Mesenchymal stem cell (in vitro differentiated cells and primary cell): ENCODE measurements around the gene SNX3.

ENCODE experiments used
- DNase-seq: peaks from one replicate; pipeline ENCODE4 v3.0.0-alpha.2; 2013
- H2AFZ ChIP-seq: one replicate; pipeline ENCODE4 v1.6.1; 2013; ENCODE audit warnings: low read depth, mild to moderate bottlenecking, control low read depth, inconsistent platforms, low read length, moderate library complexity
- H2AK5ac ChIP-seq: 2 replicates; pipeline ENCODE4 v1.6.1; 2013; ENCODE audit warnings: low read length, moderate library complexity, mild to moderate bottlenecking, inconsistent platforms; ENCODE audit not compliant: severe bottlenecking
- H2BK120ac ChIP-seq: one replicate; pipeline ENCODE4 v1.6.1; 2013; ENCODE audit warnings: low read depth, mild to moderate bottlenecking, inconsistent platforms, low read length, moderate library complexity
- H2BK12ac ChIP-seq, 2 experiments: one replicate each; pipeline ENCODE4 v1.6.1; 2013; ENCODE audit warnings: inconsistent platforms in 2 of 2, low read length in 2 of 2, mild to moderate bottlenecking in 2 of 2, moderate library complexity in 2 of 2, control low read depth in 1 of 2
- H2BK15ac ChIP-seq: one replicate; pipeline ENCODE4 v1.6.1; 2013; ENCODE audit warnings: mild to moderate bottlenecking, low read depth, inconsistent platforms; ENCODE audit not compliant: poor library complexity, severe bottlenecking
- H2BK5ac ChIP-seq: 2 replicates; pipeline ENCODE4 v1.6.1; 2013; ENCODE audit warnings: low read depth, mild to moderate bottlenecking, low read length, control low read depth, inconsistent platforms; ENCODE audit not compliant: poor library complexity, severe bottlenecking
- H3K14ac ChIP-seq, 2 experiments: one replicate each; pipeline ENCODE4 v1.6.1; 2013; ENCODE audit warnings: inconsistent platforms in 2 of 2, low read length in 2 of 2, control low read depth in 1 of 2, mild to moderate bottlenecking in 1 of 2, moderate library complexity in 1 of 2
- H3K18ac ChIP-seq, 2 experiments: one replicate each; pipeline ENCODE4 v1.6.1; 2013; ENCODE audit warnings: inconsistent platforms in 2 of 2, low read length in 2 of 2, control low read depth in 1 of 2, low read depth in 1 of 2, mild to moderate bottlenecking in 1 of 2
- H3K23ac ChIP-seq, 2 experiments: one replicate each; pipeline ENCODE4 v1.6.1; 2013; ENCODE audit warnings: inconsistent platforms in 2 of 2, low read length in 2 of 2, mild to moderate bottlenecking in 2 of 2, moderate library complexity in 2 of 2, control low read depth in 1 of 2
- H3K27ac ChIP-seq: 2 replicates; pipeline ENCODE4 v1.5.1; 2013; ENCODE audit warnings: mild to moderate bottlenecking, moderate library complexity, low read length, control low read depth, inconsistent platforms; ENCODE audit not compliant: poor library complexity, severe bottlenecking
- H3K27me3 ChIP-seq, 2 experiments: 2 replicates each; pipeline versions ENCODE4 v1.6.1 to v1.7.0; 2013; ENCODE audit warnings: low read length in 2 of 2, mild to moderate bottlenecking in 2 of 2, moderate library complexity in 2 of 2, control low read depth in 1 of 2, inconsistent platforms in 1 of 2; ENCODE audit not compliant: control insufficient read depth in 1 of 2, insufficient read depth in 1 of 2
- H3K36me3 ChIP-seq, 2 experiments: 2 replicates each; pipeline versions ENCODE4 v1.6.1 to v1.7.0; 2013; ENCODE audit warnings: low read length in 2 of 2, control low read depth in 1 of 2, inconsistent platforms in 1 of 2, low read depth in 1 of 2, mild to moderate bottlenecking in 1 of 2; ENCODE audit not compliant: insufficient read depth in 2 of 2, control insufficient read depth in 1 of 2
- H3K4ac ChIP-seq, 2 experiments: one replicate each; pipeline ENCODE4 v1.6.1; 2013; ENCODE audit warnings: inconsistent platforms in 2 of 2, low read length in 2 of 2, mild to moderate bottlenecking in 2 of 2, moderate library complexity in 2 of 2, control low read depth in 1 of 2, low read depth in 1 of 2
- H3K4me1 ChIP-seq: 2 replicates; pipeline ENCODE4 v1.6.1; 2013; ENCODE audit warnings: low read depth, low read length, control low read depth; ENCODE audit not compliant: control insufficient read depth, insufficient read depth
- H3K4me2 ChIP-seq: 2 replicates; pipeline ENCODE4 v1.6.1; 2013; ENCODE audit warnings: low read length, mild to moderate bottlenecking, inconsistent platforms; ENCODE audit not compliant: poor library complexity, severe bottlenecking
- H3K4me3 ChIP-seq, 2 experiments: 2 replicates each; pipeline versions ENCODE4 v1.5.1 to v1.7.0; 2013; ENCODE audit warnings: low read length in 2 of 2, mild to moderate bottlenecking in 2 of 2, control low read depth in 1 of 2, low read depth in 1 of 2; ENCODE audit not compliant: insufficient read depth in 1 of 2
- H3K79me1 ChIP-seq: replicated peaks from 2 replicates; pipeline ENCODE4 v1.6.1; 2013; ENCODE audit warnings: mild to moderate bottlenecking, control low read depth, low read length, inconsistent platforms; ENCODE audit not compliant: poor library complexity, severe bottlenecking
- H3K9ac ChIP-seq: 2 replicates; pipeline ENCODE4 v1.7.0; 2013; ENCODE audit warnings: mild to moderate bottlenecking, low read length, moderate library complexity
- H3K9me3 ChIP-seq: 2 replicates; pipeline ENCODE4 v1.7.0; 2013; ENCODE audit warnings: mild to moderate bottlenecking, low read length; ENCODE audit not compliant: control insufficient read depth
- H4K8ac ChIP-seq: one replicate; pipeline ENCODE4 v1.6.1; 2013; ENCODE audit warnings: inconsistent platforms, mild to moderate bottlenecking, low read length, moderate library complexity
- H4K91ac ChIP-seq: one replicate; pipeline ENCODE4 v1.6.1; 2013; ENCODE audit warnings: mild to moderate bottlenecking, low read length, inconsistent platforms
- WGBS: methylation state at CpG from one replicate; pipeline ENCODE4 v1.1.7; 2013; ENCODE audit warnings: mixed read lengths; 5-methylcytosine and 5-hydroxymethylcytosine counted together

The SNX3 gene

GRCh38 chr6:108170332-108171290 is 90.2 kb downstream of the SNX3 start:
- Histone ChIP-seq H3K36me3 (no peaks in the 10 kb centered on the region), H4K8ac (no peak overlapping the region), H4K91ac (no peak overlapping the region), H3K27me3 (peaks cover 93 to 100% of the 10 kb centered on the region in 2 experiments), H2BK12ac (no peak overlapping the region), H3K4me2 (peak overlapping the region; percentile 44), H3K27ac (no peak overlapping the region), H3K18ac (no peak overlapping the region), H3K79me1 (no peaks in the 10 kb centered on the region), H2BK5ac (no peak overlapping the region), H3K4ac (no peak overlapping the region), H3K23ac (no peak overlapping the region), H2BK15ac (no peak overlapping the region), H3K4me1 (peaks cover 48% of the 10 kb centered on the region), H2BK120ac (no peak overlapping the region), H3K9me3 (peaks cover 13% of the 10 kb centered on the region), H2AFZ (no peak overlapping the region), H3K14ac (no peak overlapping the region), H2AK5ac (no peak overlapping the region), H3K9ac (no peak overlapping the region), H3K4me3 (no peak overlapping the region)
- 3% methylated on average over 29 of the region's 31 CpGs for WGBS
- DNase-seq: no peak

- no peak overlapping the region for H2AFZ ChIP-seq
- no peak overlapping the region for H3K23ac ChIP-seq
- H4K8ac ChIP-seq: no peak overlapping the region
- peaks cover 93 to 100% of the 10 kb centered on the region in 2 experiments for H3K27me3 ChIP-seq
- no peak for DNase-seq
- H3K36me3 ChIP-seq: no peaks in the 10 kb centered on the region
- no peak overlapping the region for H3K9ac ChIP-seq
- no peak overlapping the region for H3K18ac ChIP-seq
- no peak overlapping the region for H3K4me2 ChIP-seq
- H4K91ac ChIP-seq: no peak overlapping the region
- no peaks in the 10 kb centered on the region for H3K79me1 ChIP-seq
- no peak overlapping the region for H3K14ac ChIP-seq
- peaks cover 50% of the 10 kb centered on the region for H3K4me1 ChIP-seq
- no peak overlapping the region for H2BK12ac ChIP-seq
- no peak overlapping the region for H3K4me3 ChIP-seq
- H2BK120ac ChIP-seq: no peak overlapping the region
- 4% methylated on average over 43 of the region's 55 CpGs for WGBS
- no peak overlapping the region for H2AK5ac ChIP-seq
- H3K27ac ChIP-seq: no peak overlapping the region
- peaks cover 11% of the 10 kb centered on the region for H3K9me3 ChIP-seq
- H2BK15ac ChIP-seq: no peak overlapping the region
- no peak overlapping the region for H3K4ac ChIP-seq
- H2BK5ac ChIP-seq: no peak overlapping the region
Observed at GRCh38 chr6:108169464-108170331, 91.1 kb downstream of the SNX3 start.

GRCh38 chr6:108168501-108169463 is 92.1 kb downstream of the SNX3 start:
- H3K4me1 ChIP-seq: peaks cover 47% of the 10 kb centered on the region
- no peak overlapping the region for H2AFZ ChIP-seq
- no peaks in the 10 kb centered on the region for H3K36me3 ChIP-seq
- H3K9me3 ChIP-seq: peaks cover 10% of the 10 kb centered on the region
- no peak overlapping the region for H3K27ac ChIP-seq
- peak overlapping the region; percentile 57 for H3K4me2 ChIP-seq
- H3K79me1 ChIP-seq: no peaks in the 10 kb centered on the region
- no peak overlapping the region for H3K4ac ChIP-seq
- no peak overlapping the region for H2BK5ac ChIP-seq
- H2BK15ac ChIP-seq: no peak overlapping the region
- no peak overlapping the region for H3K18ac ChIP-seq
- no peak overlapping the region for H4K8ac ChIP-seq
- peaks cover 93 to 100% of the 10 kb centered on the region in 2 experiments for H3K27me3 ChIP-seq
- H3K14ac ChIP-seq: no peak overlapping the region
- H3K9ac ChIP-seq: no peak overlapping the region
- H4K91ac ChIP-seq: no peak overlapping the region
- no peak overlapping the region for H3K4me3 ChIP-seq
- no peak overlapping the region for H2BK12ac ChIP-seq
- H2AK5ac ChIP-seq: no peak overlapping the region
- H2BK120ac ChIP-seq: no peak overlapping the region
- WGBS: under 1% methylated on average over 54 of the region's 63 CpGs
- peak; percentile 44 for DNase-seq
- no peak overlapping the region for H3K23ac ChIP-seq
